H1 (cell line): ENCODE data around the gene PTAR1. TPM values are rescaled to one million over a fixed set of nuclear protein-coding genes. Genes with fewer than 3 reads are reported as not detected.

ENCODE experiments used
- CTCF ChIA-PET: fragments of 300-600 bp; sonication (Branson Sonifier 250); formaldehyde crosslinking; loops from one replicate; lab custom pipeline; 2021; ENCODE audit not compliant: partially characterized antibody; lab: Charles Lee
- POLR2A ChIA-PET: fragments of 300-600 bp; sonication (Branson Sonifier 250); formaldehyde crosslinking; loops from one replicate; lab custom pipeline; 2021; ENCODE audit warnings: inconsistent platforms; ENCODE audit not compliant: partially characterized antibody; lab: Charles Lee
- DNase-seq, 2 experiments: peaks; one replicate each; pipeline versions ENCODE4 v3.0.0 to v3.0.0-alpha.2; 2010 to 2022; ENCODE audit warnings: low spot score in 2 of 2, low read depth in 1 of 2, mixed read lengths in 1 of 2
- FAIRE-seq: peaks from 2 replicates; lab custom pipeline; 2011; peaks lifted over from hg19 to GRCh38; lab: Jason Lieb, UNC
- H2AFZ ChIP-seq: 2 replicates; pipeline ENCODE4 v1.8.1; 2012; ENCODE audit warnings: low read length, inconsistent platforms
- H2AK5ac ChIP-seq: 2 replicates; pipeline ENCODE4 v1.6.1; 2013; ENCODE audit warnings: low read depth, low read length
- H2BK120ac ChIP-seq: replicated peaks from 2 replicates; pipeline ENCODE3; 2013; ENCODE audit warnings: low read depth, low read length, inconsistent platforms
- H2BK12ac ChIP-seq: 2 replicates; pipeline ENCODE4 v1.6.1; 2013; ENCODE audit warnings: low read depth, low read length
- H2BK15ac ChIP-seq: 2 replicates; pipeline ENCODE4 v1.6.1; 2013; ENCODE audit warnings: low read length
- H2BK20ac ChIP-seq: 2 replicates; pipeline ENCODE4 v1.6.1; 2013; ENCODE audit warnings: low read length
- H2BK5ac ChIP-seq: 2 replicates; pipeline ENCODE4 v1.6.1; 2013; ENCODE audit warnings: low read depth, low read length
- H3K14ac ChIP-seq: 2 replicates; pipeline ENCODE4 v1.6.1; 2013; ENCODE audit warnings: inconsistent platforms; ENCODE audit not compliant: insufficient read length
- H3K18ac ChIP-seq: 2 replicates; pipeline ENCODE4 v1.6.1; 2013; ENCODE audit warnings: low read length; ENCODE audit errors: extremely low read depth
- H3K23ac ChIP-seq: 2 replicates; pipeline ENCODE4 v1.6.1; 2013; ENCODE audit warnings: inconsistent platforms; ENCODE audit not compliant: insufficient read length
- H3K23me2 ChIP-seq: 2 replicates; pipeline ENCODE4 v1.6.1; 2013; ENCODE audit warnings: low read depth, low read length
- H3K27ac ChIP-seq: 2 replicates; pipeline ENCODE4 v1.6.1; 2011; ENCODE audit warnings: low read depth, low read length, inconsistent platforms
- H3K27me3 ChIP-seq, 4 experiments: replicated peaks in 1 of 4; 1 replicate in 1 of 4; 2 replicates in 3 of 4; pipeline versions ENCODE4 v1.6.1 to v1.8.1; 2011 to 2013; ENCODE audit warnings: low read length in 3 of 4, mild to moderate bottlenecking in 3 of 4, inconsistent platforms in 2 of 4, mixed read lengths in 2 of 4, moderate library complexity in 1 of 4; ENCODE audit not compliant: control insufficient read depth in 3 of 4, insufficient read depth in 3 of 4; ENCODE audit errors: extremely low read depth in 1 of 4
- H3K36me3 ChIP-seq, 4 experiments: 2 replicates each; pipeline versions ENCODE4 v1.6.1 to v1.8.1; 2011 to 2013; ENCODE audit warnings: mild to moderate bottlenecking in 4 of 4, low read length in 3 of 4, moderate library complexity in 2 of 4, control low read depth in 1 of 4, inconsistent platforms in 1 of 4; ENCODE audit not compliant: insufficient read depth in 4 of 4, control insufficient read depth in 2 of 4
- H3K4ac ChIP-seq: replicated peaks from 2 replicates; pipeline ENCODE3; 2013; ENCODE audit warnings: low read length, low read depth, mixed read lengths, inconsistent platforms; ENCODE audit not compliant: insufficient read length
- H3K4me1 ChIP-seq, 4 experiments: replicated peaks in 1 of 4; 1 replicate in 1 of 4; 2 replicates in 3 of 4; pipeline versions ENCODE4 v1.6.1 to v1.8.1; 2011 to 2013; ENCODE audit warnings: low read length in 3 of 4, inconsistent platforms in 2 of 4, mixed read lengths in 1 of 4; ENCODE audit not compliant: insufficient read depth in 4 of 4, control insufficient read depth in 3 of 4
- H3K4me2 ChIP-seq, 2 experiments: 2 replicates each; pipeline versions ENCODE4 v1.6.1 to v1.8.1; 2011 to 2013; ENCODE audit warnings: low read depth in 2 of 2, low read length in 2 of 2, control low read depth in 1 of 2, inconsistent platforms in 1 of 2, mild to moderate bottlenecking in 1 of 2; ENCODE audit not compliant: insufficient read depth in 1 of 2
- H3K4me3 ChIP-seq, 4 experiments: fragments of 200-600, 300-600 bp in 1 of 4; sonication (generic), shearing (Covaris generic), sonication (Bioruptor Twin) in 1 of 4; 2 replicates each; pipeline versions ENCODE4 v1.5.1 to v1.8.1; 2011 to 2016; ENCODE audit warnings: low read length in 4 of 4, low read depth in 3 of 4, control low read depth in 2 of 4, inconsistent platforms in 2 of 4, mild to moderate bottlenecking in 2 of 4, mixed read lengths in 1 of 4, moderate library complexity in 1 of 4; ENCODE audit not compliant: insufficient read depth in 2 of 4; ENCODE audit errors: extremely low read depth in 1 of 4
- H3K56ac ChIP-seq: replicated peaks from 2 replicates; pipeline ENCODE3; 2013; ENCODE audit warnings: low read depth, mild to moderate bottlenecking, mixed read lengths, low read length, inconsistent platforms; ENCODE audit not compliant: insufficient read length
- H3K79me1 ChIP-seq: 2 replicates; pipeline ENCODE4 v1.6.1; 2013; ENCODE audit warnings: low read depth, low read length, control low read depth
- H3K79me2 ChIP-seq, 2 experiments: 2 replicates each; pipeline versions ENCODE4 v1.6.1 to v1.8.1; 2012 to 2013; ENCODE audit warnings: low read length in 2 of 2, mild to moderate bottlenecking in 2 of 2, inconsistent platforms in 1 of 2; ENCODE audit not compliant: insufficient read depth in 2 of 2, control insufficient read depth in 1 of 2
- H3K9ac ChIP-seq, 4 experiments: replicated peaks in 1 of 4; 1 replicate in 1 of 4; 2 replicates in 3 of 4; pipeline versions ENCODE4 v1.6.1 to v1.8.1; 2011 to 2013; ENCODE audit warnings: low read depth in 3 of 4, low read length in 3 of 4, control low read depth in 2 of 4, mild to moderate bottlenecking in 2 of 4, moderate library complexity in 2 of 4, inconsistent platforms in 1 of 4; ENCODE audit errors: extremely low read depth in 1 of 4
- H3K9me3 ChIP-seq, 2 experiments: 2 replicates each; pipeline versions ENCODE4 v1.6.1 to v1.8.1; 2012 to 2013; ENCODE audit warnings: mild to moderate bottlenecking in 2 of 2, moderate library complexity in 2 of 2, control low read depth in 1 of 2, inconsistent platforms in 1 of 2, low read depth in 1 of 2, low read length in 1 of 2, mixed read lengths in 1 of 2; ENCODE audit not compliant: insufficient read depth in 2 of 2
- H4K20me1 ChIP-seq, 2 experiments: replicated peaks in 1 of 2; 2 replicates each; pipeline versions ENCODE3 to v1.8.1; 2011 to 2013; ENCODE audit warnings: inconsistent platforms in 2 of 2, low read length in 2 of 2, mild to moderate bottlenecking in 1 of 2; ENCODE audit not compliant: insufficient read depth in 2 of 2, control insufficient read depth in 1 of 2
- H4K5ac ChIP-seq: 2 replicates; pipeline ENCODE4 v1.6.1; 2013; ENCODE audit warnings: low read length, low read depth, mixed read lengths, inconsistent platforms; ENCODE audit not compliant: insufficient read length
- H4K8ac ChIP-seq: 2 replicates; pipeline ENCODE4 v1.8.0; 2013; ENCODE audit warnings: mild to moderate bottlenecking, moderate library complexity, low read length, inconsistent platforms; ENCODE audit not compliant: insufficient read depth; ENCODE audit errors: extremely low read depth
- H4K91ac ChIP-seq: replicated peaks from 2 replicates; pipeline ENCODE3; 2013; ENCODE audit warnings: low read length, mixed read lengths, inconsistent platforms; ENCODE audit not compliant: insufficient read length
- BACH1 ChIP-seq: IDR thresholded peaks from 2 replicates; pipeline ENCODE4 v1.6.1; 2012; ENCODE audit warnings: low read length, improper control_type of control experiment
- CEBPB ChIP-seq: IDR thresholded peaks from 2 replicates; pipeline ENCODE4 v1.6.1; 2012; ENCODE audit warnings: low read depth, low read length
- GTF2F1 ChIP-seq: IDR thresholded peaks from 2 replicates; pipeline ENCODE4 v1.6.1; 2012; ENCODE audit warnings: low read depth, low read length, improper control_type of control experiment, borderline replicate concordance
- KDM4A ChIP-seq: IDR thresholded peaks from one replicate; pipeline ENCODE4 v1.7.1; 2012; ENCODE audit warnings: low read depth, mild to moderate bottlenecking, moderate library complexity, low read length, inconsistent platforms; ENCODE audit not compliant: severe bottlenecking
- TEAD4 ChIP-seq: IDR thresholded peaks from 2 replicates; pipeline ENCODE4 v1.6.1; 2012; ENCODE audit warnings: low read depth, low read length, inconsistent platforms, mixed read lengths
- WGBS, 2 experiments: shearing (Covaris generic) in 1 of 2; methylation state at CpG; one replicate each; pipeline versions ENCODE4 v1.1.6 to v1.1.7; 2013 to 2015; ENCODE audit warnings: low lambda C conversion rate in 2 of 2, mixed read lengths in 2 of 2, inconsistent platforms in 1 of 2, low coverage in 1 of 2, missing lambda C conversion rate in 1 of 2; ENCODE audit not compliant: insufficient replicate concordance in 2 of 2, insufficient coverage in 1 of 2, insufficient read length in 1 of 2; ENCODE audit errors: extremely low coverage in 1 of 2, missing lambda C conversion rate in 1 of 2; 5-methylcytosine and 5-hydroxymethylcytosine counted together
- polyA plus RNA-seq, 7 experiments: library from polyadenylated mRNA; depleted of rRNA in 3 of 7; stranded (reverse) in 5 of 7; unstranded in 2 of 7; fragments of >200 nt in 5 of 7; fragments of 200-250 nt in 2 of 7; gene quantifications; 1 replicate in 5 of 7; 2 replicates in 1 of 7; 4 replicates in 1 of 7; pipeline versions ENCODE4 v1.2.1 to v1.2.3, GENCODE V29; 2011 to 2013; ENCODE audit warnings: missing spikeins in 2 of 7, mixed read lengths in 2 of 7
- total RNA-seq: library from RNA; stranded (reverse); fragmentation: NEBNext Ultra II Directional; extraction: Animal tissue kit (Norgen Biotek cat#: 25700); gene quantifications from 2 replicates; pipeline ENCODE4 v1.2.1, GENCODE V29; 2021
- TF ChIP-seq, protein P1 (sequence below): IDR thresholded peaks from 2 replicates; pipeline ENCODE4 v1.6.1; 2012; ENCODE audit warnings: low read length, inconsistent platforms

PTAR1 gene
- total and polyA plus RNA-seq, 2 of the 8 experiments (the other 6 are each of a cell fraction or from before 2014, with no cell fraction given), result 19.5 to 84.9 TPM

DNA sequence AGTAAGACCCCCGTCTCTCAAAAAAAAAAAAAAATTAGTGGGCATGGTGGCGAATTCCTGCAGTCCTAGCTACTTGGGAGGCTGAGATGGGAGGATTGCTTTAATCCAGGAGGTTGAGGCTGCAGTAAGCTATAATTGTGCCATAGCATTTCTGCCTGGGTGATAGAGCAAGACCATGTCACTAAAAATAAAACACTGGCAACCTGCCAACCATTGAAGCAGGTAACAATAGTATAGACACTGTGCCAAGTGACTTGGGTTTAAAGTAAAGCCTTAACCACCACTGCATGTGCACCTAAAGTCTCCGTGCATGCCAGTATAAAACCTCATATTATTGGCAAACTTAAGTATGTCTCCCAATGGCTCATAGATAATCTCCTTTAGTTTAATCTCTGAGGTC lies 84.2 kb downstream of the PTAR1 start:
- H3K9ac ChIP-seq, result no peak overlapping the region

More for the DNA sequence above, 84.2 kb downstream of the PTAR1 start:
- ChIA-PET CTCF (no interaction called here), POLR2A (no interaction called here)
- Histone ChIP-seq H3K18ac (no peak overlapping the region), H3K23me2 (peaks cover 8% of the 10 kb centered on the region; the same call in 1 of the 2 replicates), H3K4me3 (no peak overlapping the region), H2AFZ (no peak overlapping the region), H2BK12ac (no peak overlapping the region), H4K5ac (no peak overlapping the region), H4K20me1 (peaks cover 0 to 4% of the 10 kb centered on the region in 2 experiments), H4K8ac (no peak overlapping the region), H3K27ac (no peak overlapping the region), H3K36me3 (no peaks in the 10 kb centered on the region), H2BK15ac (no peak overlapping the region), H2BK120ac (no peak overlapping the region), H3K4me2 (no peak overlapping the region), H3K14ac (no peak overlapping the region), H3K79me1 (no peaks in the 10 kb centered on the region), H3K9me3 (no peaks in the 10 kb centered on the region), H3K23ac (no peak overlapping the region), H2AK5ac (no peak overlapping the region), H4K91ac (no peak overlapping the region), H3K56ac (no peak overlapping the region), H3K4me1 (peaks cover 0 to 4% (median under 1%) of the 10 kb centered on the region in 4 experiments; a peak in 1 of 7 replicates), H2BK5ac (no peak overlapping the region), H3K79me2 (no peaks in the 10 kb centered on the region; a peak in 1 of 4 replicates), H2BK20ac (no peak overlapping the region), H3K27me3 (peaks cover 6 to 18% (median 14%) of the 10 kb centered on the region in 4 experiments), H3K4ac (no peak overlapping the region)
- DNase-seq (no peak), FAIRE-seq (no peak)
- WGBS, 2 experiments, result 82% methylated on average over 3 of the region's 3 CpGs; no CpG with 5 or more reads in 1 of the 2 experiments
- TF ChIP-seq BACH1, result no peak
- no peak for TF ChIP-seq KDM4A
- no peak for TF ChIP-seq GTF2F1
- TF ChIP-seq, protein P1, sequence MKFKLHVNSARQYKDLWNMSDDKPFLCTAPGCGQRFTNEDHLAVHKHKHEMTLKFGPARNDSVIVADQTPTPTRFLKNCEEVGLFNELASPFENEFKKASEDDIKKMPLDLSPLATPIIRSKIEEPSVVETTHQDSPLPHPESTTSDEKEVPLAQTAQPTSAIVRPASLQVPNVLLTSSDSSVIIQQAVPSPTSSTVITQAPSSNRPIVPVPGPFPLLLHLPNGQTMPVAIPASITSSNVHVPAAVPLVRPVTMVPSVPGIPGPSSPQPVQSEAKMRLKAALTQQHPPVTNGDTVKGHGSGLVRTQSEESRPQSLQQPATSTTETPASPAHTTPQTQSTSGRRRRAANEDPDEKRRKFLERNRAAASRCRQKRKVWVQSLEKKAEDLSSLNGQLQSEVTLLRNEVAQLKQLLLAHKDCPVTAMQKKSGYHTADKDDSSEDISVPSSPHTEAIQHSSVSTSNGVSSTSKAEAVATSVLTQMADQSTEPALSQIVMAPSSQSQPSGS, result no peak
- no peak for TF ChIP-seq CEBPB
- no peak for TF ChIP-seq TEAD4
